Smooth muscle cell (in vitro differentiated cells): Measurements from ENCODE around the gene NCAM1. TPM values are rescaled to one million over a fixed set of nuclear protein-coding genes. Genes with fewer than 3 reads are reported as not detected.

Experiments used
- DNase-seq: peaks from one replicate; lab custom pipeline; 2025; ENCODE audit not compliant: unreplicated experiment; lab: John Stamatoyannopoulos, UW
- H2AFZ ChIP-seq: fragments of 200-600 bp; sonication (generic); 2 replicates; pipeline ENCODE4 v1.6.0; 2016; ENCODE audit warnings: antibody characterized with exemption, low read depth, mild to moderate bottlenecking
- H3F3A ChIP-seq: fragments of 200-600 bp; sonication (generic); 2 replicates; pipeline ENCODE4 v1.6.0; 2017; ENCODE audit warnings: antibody characterized with exemption, low read depth
- H3K27ac ChIP-seq: fragments of 200-600 bp; sonication (generic); 2 replicates; pipeline ENCODE4 v1.5.1; 2016; ENCODE audit warnings: low read depth, mild to moderate bottlenecking
- H3K27me3 ChIP-seq: fragments of 200-600 bp; sonication (generic); 2 replicates; pipeline ENCODE4 v1.6.1; 2016; ENCODE audit warnings: low read depth, mild to moderate bottlenecking
- H3K36me3 ChIP-seq: fragments of 200-600 bp; sonication (generic); 2 replicates; pipeline ENCODE4 v1.5.1; 2016; ENCODE audit warnings: low read depth
- H3K4me1 ChIP-seq: fragments of 200-600 bp; sonication (generic); 2 replicates; pipeline ENCODE4 v1.5.1; 2016; ENCODE audit warnings: low read depth
- H3K4me2 ChIP-seq: fragments of 200-600 bp; sonication (generic); 2 replicates; pipeline ENCODE4 v1.6.0; 2016; ENCODE audit warnings: mild to moderate bottlenecking
- H3K4me3 ChIP-seq: fragments of 200-600 bp; sonication (generic); 2 replicates; pipeline ENCODE4 v1.5.1; 2016; ENCODE audit warnings: mild to moderate bottlenecking
- H3K79me2 ChIP-seq: fragments of 200-600 bp; sonication (generic); 2 replicates; pipeline ENCODE4 v1.6.0; 2016; ENCODE audit warnings: low read depth, mild to moderate bottlenecking
- H3K9ac ChIP-seq: fragments of 200-600 bp; sonication (generic); 2 replicates; pipeline ENCODE4 v1.6.0; 2016; ENCODE audit warnings: low read depth
- H3K9me3 ChIP-seq: fragments of 200-600 bp; sonication (generic); replicated peaks from 2 replicates; pipeline ENCODE4 v1.5.1; 2016; ENCODE audit warnings: low read depth
- H4K20me1 ChIP-seq: fragments of 200-600 bp; sonication (generic); 2 replicates; pipeline ENCODE4 v1.6.0; 2016; ENCODE audit warnings: low read depth
- CTCF ChIP-seq: fragments of 200-600 bp; sonication (generic); IDR thresholded peaks from 2 replicates; pipeline ENCODE4 v1.5.1; 2017; ENCODE audit warnings: borderline replicate concordance, mild to moderate bottlenecking, antibody characterized with exemption; ENCODE audit not compliant: insufficient read depth, poor library complexity, severe bottlenecking
- WGBS: methylation state at CpG from one replicate; pipeline ENCODE4 v1.1.7; 2016; ENCODE audit warnings: low lambda C conversion rate; 5-methylcytosine and 5-hydroxymethylcytosine counted together
- polyA plus RNA-seq: library from polyadenylated mRNA; unstranded; fragments of >200 nt; fragmentation: Nextera tagmentation; extraction: Ambion mirVana; gene quantifications from 2 replicates; pipeline ENCODE4 v1.2.1, GENCODE V29; 2016
- total RNA-seq: library from RNA; depleted of rRNA; stranded (reverse); fragments of >200 nt; gene quantifications from 2 replicates; pipeline ENCODE4 v1.2.3, GENCODE V29; 2014

NCAM1 gene
- total and polyA plus RNA-seq, 2 experiments from 2014 or later, result 8.1 to 12.0 TPM

GRCh38 chr11:113305440-113306336 lies 344.5 kb downstream of the NCAM1 start:
- no peaks in the 10 kb centered on the region for H3K4me1 ChIP-seq
- peak; percentile 9 for DNase-seq
- no peaks in the 10 kb centered on the region for H3K9me3 ChIP-seq
- H3K36me3 ChIP-seq, result no peaks in the 10 kb centered on the region
- no peaks in the 10 kb centered on the region for H3K79me2 ChIP-seq
- H4K20me1 ChIP-seq, result no peaks in the 10 kb centered on the region
- no peaks in the 10 kb centered on the region for H3F3A ChIP-seq
- H3K27ac ChIP-seq, result no peak overlapping the region
- WGBS, result 56% methylated on average over 12 of the region's 12 CpGs
- no peak overlapping the region for H2AFZ ChIP-seq
- no peak overlapping the region for H3K4me2 ChIP-seq
- H3K27me3 ChIP-seq, result peaks cover 3% of the 10 kb centered on the region
- TF ChIP-seq CTCF, result peak; percentile 98
- no peak overlapping the region for H3K4me3 ChIP-seq
- H3K9ac ChIP-seq, result no peak overlapping the region

GRCh38 chr11:113308601-113309000 lies 347.4 kb downstream of the NCAM1 start:
- Histone ChIP-seq H3F3A (no peaks in the 10 kb centered on the region), H3K9ac (no peak overlapping the region), H3K4me1 (no peaks in the 10 kb centered on the region), H2AFZ (no peak overlapping the region), H3K9me3 (no peaks in the 10 kb centered on the region), H3K27ac (no peak overlapping the region), H4K20me1 (no peaks in the 10 kb centered on the region), H3K79me2 (no peaks in the 10 kb centered on the region), H3K36me3 (no peaks in the 10 kb centered on the region), H3K27me3 (no peaks in the 10 kb centered on the region), H3K4me2 (no peak overlapping the region), H3K4me3 (no peak overlapping the region)
- no peak for TF ChIP-seq CTCF
- 72% methylated on average over 2 of the region's 2 CpGs for WGBS
- no peak for DNase-seq

- Histone ChIP-seq H3K9me3 (no peaks in the 10 kb centered on the region), H3K4me3 (no peak overlapping the region), H3K36me3 (no peaks in the 10 kb centered on the region), H3K79me2 (no peaks in the 10 kb centered on the region), H3K9ac (no peak overlapping the region), H3F3A (no peaks in the 10 kb centered on the region), H2AFZ (no peak overlapping the region), H3K4me2 (no peak overlapping the region), H4K20me1 (no peaks in the 10 kb centered on the region), H3K27ac (no peak overlapping the region), H3K27me3 (no peaks in the 10 kb centered on the region), H3K4me1 (peaks cover 6% of the 10 kb centered on the region)
- 96% methylated on average over 1 of the region's 1 CpG for WGBS
- no peak for DNase-seq
- TF ChIP-seq CTCF, result no peak
These were observed 350.3 kb downstream of the NCAM1 start for GRCh38 chr11:113311536-113311935.
